Neural progenitor cell (in vitro differentiated cells): ENCODE data around the gene IRS1.

ENCODE experiments used
- EZH2 ChIP-seq: fragments of 200-600 bp; sonication (generic); IDR thresholded peaks from 2 replicates; pipeline ENCODE4 v1.6.1; 2017; ENCODE audit warnings: antibody characterized with exemption, mild to moderate bottlenecking, moderate library complexity
- TF ChIP-seq, protein P1 (sequence below): fragments of 200-600 bp; sonication (generic); IDR thresholded peaks from 2 replicates; pipeline ENCODE4 v1.5.1; 2017; ENCODE audit warnings: antibody characterized with exemption, mild to moderate bottlenecking

DNA sequence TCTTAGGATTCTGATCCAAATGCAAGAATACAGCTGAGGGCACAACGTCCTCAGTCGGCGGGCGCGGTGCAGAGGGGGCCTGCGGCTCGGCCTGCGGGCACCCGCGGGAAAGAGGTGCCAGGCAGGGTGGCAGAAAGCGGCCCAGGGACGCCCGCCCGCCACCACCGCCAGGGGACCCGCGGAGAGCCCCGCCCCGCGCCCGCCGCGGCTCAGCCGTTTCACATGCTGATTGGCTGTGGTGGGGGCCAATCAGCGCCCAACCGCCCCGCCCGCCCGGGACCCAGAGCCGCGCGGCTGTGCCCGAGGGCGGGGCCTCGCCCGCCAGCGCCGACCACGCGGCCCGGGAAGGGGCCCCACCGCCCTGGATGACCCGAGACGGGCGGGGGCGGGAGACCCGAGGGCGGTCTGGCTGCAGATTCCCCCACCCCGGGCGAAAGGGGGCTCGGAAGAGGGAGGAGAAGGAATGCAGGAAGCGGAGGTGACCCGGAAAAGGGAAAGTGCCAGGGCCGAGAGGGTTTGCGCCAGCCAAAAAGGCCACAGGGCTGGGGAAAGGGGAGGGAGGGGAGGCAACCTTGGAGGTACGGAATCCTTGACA lies 8.0 kb downstream of the IRS1 start:
- TF ChIP-seq, protein P1, sequence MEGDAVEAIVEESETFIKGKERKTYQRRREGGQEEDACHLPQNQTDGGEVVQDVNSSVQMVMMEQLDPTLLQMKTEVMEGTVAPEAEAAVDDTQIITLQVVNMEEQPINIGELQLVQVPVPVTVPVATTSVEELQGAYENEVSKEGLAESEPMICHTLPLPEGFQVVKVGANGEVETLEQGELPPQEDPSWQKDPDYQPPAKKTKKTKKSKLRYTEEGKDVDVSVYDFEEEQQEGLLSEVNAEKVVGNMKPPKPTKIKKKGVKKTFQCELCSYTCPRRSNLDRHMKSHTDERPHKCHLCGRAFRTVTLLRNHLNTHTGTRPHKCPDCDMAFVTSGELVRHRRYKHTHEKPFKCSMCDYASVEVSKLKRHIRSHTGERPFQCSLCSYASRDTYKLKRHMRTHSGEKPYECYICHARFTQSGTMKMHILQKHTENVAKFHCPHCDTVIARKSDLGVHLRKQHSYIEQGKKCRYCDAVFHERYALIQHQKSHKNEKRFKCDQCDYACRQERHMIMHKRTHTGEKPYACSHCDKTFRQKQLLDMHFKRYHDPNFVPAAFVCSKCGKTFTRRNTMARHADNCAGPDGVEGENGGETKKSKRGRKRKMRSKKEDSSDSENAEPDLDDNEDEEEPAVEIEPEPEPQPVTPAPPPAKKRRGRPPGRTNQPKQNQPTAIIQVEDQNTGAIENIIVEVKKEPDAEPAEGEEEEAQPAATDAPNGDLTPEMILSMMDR, result peak; percentile 46
- TF ChIP-seq EZH2, result no peak
